ENCODE results near the gene NEK6. TPM values are rescaled to one million over a fixed set of nuclear protein-coding genes. Genes with fewer than 3 reads are reported as not detected.

Gene NEK6
- total RNA-seq, 3 donors from 2014 or later (not counting 1 experiment from before 2014, with no cell fraction given) = 25.0 to 34.9 (median 33.0) TPM

DNA sequence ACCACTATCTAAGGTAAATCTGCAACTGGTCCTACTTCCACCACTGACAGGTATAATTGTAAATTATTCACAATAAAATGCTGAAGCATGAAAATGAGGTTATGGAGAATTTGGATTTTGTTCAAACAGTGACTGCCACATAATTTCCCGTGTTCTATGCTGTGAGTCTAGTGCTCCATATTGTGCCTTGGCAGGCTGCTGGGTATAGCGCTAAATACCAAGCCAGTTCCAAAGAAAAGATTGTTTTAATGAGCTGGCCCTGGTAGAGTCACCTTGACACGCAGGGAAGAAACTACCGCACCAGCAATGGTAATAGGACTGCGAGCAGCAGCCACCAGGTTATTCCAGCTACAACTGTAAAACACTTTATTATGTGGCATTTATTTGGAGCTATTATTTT, 127.1 kb downstream of the NEK6 start:
- no peaks in the 10 kb centered on the region for H3K4me1 ChIP-seq (ENCODE audit: control insufficient read depth, insufficient read depth, low read length)
- Mint-ChIP-seq H3K36me3 (no peaks in the 10 kb centered on the region), H3K27ac (no peak overlapping the region), H3K9me3 (no peaks in the 10 kb centered on the region), H3K27me3 (ENCODE audit: low read depth in 2 of 2) (no peaks in the 10 kb centered on the region), H3K4me1 (peaks cover 32 to 43% of the 10 kb centered on the region in 2 donors), H3K4me3 (no peak overlapping the region)
- intact Hi-C loops (cut with micrococcal nuclease) = no loop called here
- DNase-seq (no peak), ATAC-seq (no peak)
- H3K27me3 ChIP-seq (ENCODE audit: control insufficient read depth, insufficient read depth, low read length) = no peaks in the 10 kb centered on the region
- no peaks in the 10 kb centered on the region for H3K9me3 ChIP-seq (ENCODE audit: control insufficient read depth, insufficient read depth, low read length)
- TF ChIP-seq, protein P1, sequence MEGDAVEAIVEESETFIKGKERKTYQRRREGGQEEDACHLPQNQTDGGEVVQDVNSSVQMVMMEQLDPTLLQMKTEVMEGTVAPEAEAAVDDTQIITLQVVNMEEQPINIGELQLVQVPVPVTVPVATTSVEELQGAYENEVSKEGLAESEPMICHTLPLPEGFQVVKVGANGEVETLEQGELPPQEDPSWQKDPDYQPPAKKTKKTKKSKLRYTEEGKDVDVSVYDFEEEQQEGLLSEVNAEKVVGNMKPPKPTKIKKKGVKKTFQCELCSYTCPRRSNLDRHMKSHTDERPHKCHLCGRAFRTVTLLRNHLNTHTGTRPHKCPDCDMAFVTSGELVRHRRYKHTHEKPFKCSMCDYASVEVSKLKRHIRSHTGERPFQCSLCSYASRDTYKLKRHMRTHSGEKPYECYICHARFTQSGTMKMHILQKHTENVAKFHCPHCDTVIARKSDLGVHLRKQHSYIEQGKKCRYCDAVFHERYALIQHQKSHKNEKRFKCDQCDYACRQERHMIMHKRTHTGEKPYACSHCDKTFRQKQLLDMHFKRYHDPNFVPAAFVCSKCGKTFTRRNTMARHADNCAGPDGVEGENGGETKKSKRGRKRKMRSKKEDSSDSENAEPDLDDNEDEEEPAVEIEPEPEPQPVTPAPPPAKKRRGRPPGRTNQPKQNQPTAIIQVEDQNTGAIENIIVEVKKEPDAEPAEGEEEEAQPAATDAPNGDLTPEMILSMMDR (IDR thresholded peaks at IDR 0.05) = no peak
- H3K4me3 ChIP-seq (ENCODE audit: low read length) = no peak overlapping the region
- no peak overlapping the region for H3K27ac ChIP-seq (ENCODE audit: low read length)
- peaks cover 20% of the 10 kb centered on the region for H3K36me3 ChIP-seq (ENCODE audit: control insufficient read depth, insufficient read depth, low read length)
- WGBS (ENCODE audit: insufficient coverage) = 98% methylated on average over 5 of the region's 5 CpGs

DNA sequence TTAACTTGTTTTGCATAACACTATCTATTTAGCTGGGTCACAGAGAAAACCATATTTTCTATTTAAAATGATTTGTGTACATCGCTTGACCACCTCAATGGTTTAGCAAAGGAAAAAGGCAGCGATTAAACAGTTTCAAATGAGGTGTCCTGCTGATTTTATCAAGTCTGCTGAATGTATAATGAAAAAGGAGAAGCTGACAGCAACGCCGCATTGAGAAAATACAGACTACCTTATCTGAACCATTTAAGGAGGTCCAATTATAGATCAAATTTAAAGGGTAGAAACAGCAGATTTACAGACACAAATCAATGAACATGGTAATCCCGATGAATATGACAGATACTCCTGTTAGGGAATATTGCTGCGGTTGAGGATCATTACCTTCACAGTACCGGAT, 127.9 kb downstream of the NEK6 start:
- Histone ChIP-seq H3K27me3 (ENCODE audit: control insufficient read depth, insufficient read depth, low read length) (no peaks in the 10 kb centered on the region), H3K36me3 (ENCODE audit: control insufficient read depth, insufficient read depth, low read length) (peaks cover 20% of the 10 kb centered on the region), H3K9me3 (ENCODE audit: control insufficient read depth, insufficient read depth, low read length) (no peaks in the 10 kb centered on the region), H3K4me3 (ENCODE audit: low read length) (no peak overlapping the region), H3K4me1 (ENCODE audit: control insufficient read depth, insufficient read depth, low read length) (no peaks in the 10 kb centered on the region), H3K27ac (ENCODE audit: low read length) (no peak overlapping the region)
- WGBS (ENCODE audit: insufficient coverage) = 75% methylated on average over 4 of the region's 7 CpGs
- TF ChIP-seq, protein P1 (IDR thresholded peaks at IDR 0.05) = no peak
- Mint-ChIP-seq H3K4me1 (peaks cover 33 to 47% of the 10 kb centered on the region in 2 donors), H3K27me3 (ENCODE audit: low read depth in 2 of 2) (no peaks in the 10 kb centered on the region), H3K27ac (no peak overlapping the region), H3K36me3 (no peaks in the 10 kb centered on the region), H3K4me3 (no peak overlapping the region), H3K9me3 (no peaks in the 10 kb centered on the region)
- intact Hi-C loops (cut with micrococcal nuclease) = loop anchor here (2.0 kb wide), 1 partner anchor 259 kb away; no protein-coding TSS in a partner anchor
- ATAC-seq = no peak
- no peak for DNase-seq

- no peak overlapping the region for H3K4me3 ChIP-seq (ENCODE audit: low read length)
- ATAC-seq = no peak
Measured at GRCh38 chr9:124386201-124386600, 128.5 kb downstream of the NEK6 start.

More at GRCh38 chr9:124386201-124386600, 128.5 kb downstream of the NEK6 start:
- H3K9me3 Mint-ChIP-seq = no peaks in the 10 kb centered on the region
- Histone ChIP-seq H3K36me3 (ENCODE audit: control insufficient read depth, insufficient read depth, low read length) (peaks cover 20% of the 10 kb centered on the region), H3K4me1 (ENCODE audit: control insufficient read depth, insufficient read depth, low read length) (no peaks in the 10 kb centered on the region), H3K9me3 (ENCODE audit: control insufficient read depth, insufficient read depth, low read length) (no peaks in the 10 kb centered on the region), H3K27me3 (ENCODE audit: control insufficient read depth, insufficient read depth, low read length) (no peaks in the 10 kb centered on the region), H3K27ac (ENCODE audit: low read length) (no peak overlapping the region)
- no peak for DNase-seq
- peaks cover 33 to 49% of the 10 kb centered on the region in 2 donors for H3K4me1 Mint-ChIP-seq
- no peak overlapping the region for H3K27ac Mint-ChIP-seq
- H3K4me3 Mint-ChIP-seq = no peak overlapping the region
- 98% methylated on average over 3 of the region's 3 CpGs for WGBS (ENCODE audit: insufficient coverage)
- TF ChIP-seq, protein P1 (IDR thresholded peaks at IDR 0.05) = no peak
- intact Hi-C loops (cut with micrococcal nuclease) = loop anchor here (2.0 kb wide), 1 partner anchor 259 kb away; no protein-coding TSS in a partner anchor
- no peaks in the 10 kb centered on the region for H3K36me3 Mint-ChIP-seq
- no peaks in the 10 kb centered on the region for H3K27me3 Mint-ChIP-seq (ENCODE audit: low read depth in 2 of 2)
